Measurements from ENCODE around the gene FGF8. TPM values are rescaled to one million over a fixed set of nuclear protein-coding genes. Genes with fewer than 3 reads are reported as not detected.

FGF8 gene
- total RNA-seq, 4 donors from 2014 or later = not detected

- Histone ChIP-seq H3K4me3 (no peak overlapping the region), H3K27ac (no peak overlapping the region), H3K4me1 (peaks cover 0 to 37% (median 11%) of the 10 kb centered on the region in 4 donors), H3K9me3 (no peaks in the 10 kb centered on the region), H3K36me3 (peaks cover 0 to 11% (median 0%) of the 10 kb centered on the region in 3 donors), H3K27me3 (peaks cover 0 to 79% of the 10 kb centered on the region in 2 donors)
- 29% methylated on average over 13 of the region's 13 CpGs for WGBS, 2 donors
- no peak for DNase-seq (ENCODE audit: low spot score in 2 of 2)
- TF ChIP-seq POLR2A (IDR thresholded peaks at IDR 0.05) = no peak
- no peak for TF ChIP-seq EP300 (IDR thresholded peaks at IDR 0.05)
- TF ChIP-seq, protein P1, sequence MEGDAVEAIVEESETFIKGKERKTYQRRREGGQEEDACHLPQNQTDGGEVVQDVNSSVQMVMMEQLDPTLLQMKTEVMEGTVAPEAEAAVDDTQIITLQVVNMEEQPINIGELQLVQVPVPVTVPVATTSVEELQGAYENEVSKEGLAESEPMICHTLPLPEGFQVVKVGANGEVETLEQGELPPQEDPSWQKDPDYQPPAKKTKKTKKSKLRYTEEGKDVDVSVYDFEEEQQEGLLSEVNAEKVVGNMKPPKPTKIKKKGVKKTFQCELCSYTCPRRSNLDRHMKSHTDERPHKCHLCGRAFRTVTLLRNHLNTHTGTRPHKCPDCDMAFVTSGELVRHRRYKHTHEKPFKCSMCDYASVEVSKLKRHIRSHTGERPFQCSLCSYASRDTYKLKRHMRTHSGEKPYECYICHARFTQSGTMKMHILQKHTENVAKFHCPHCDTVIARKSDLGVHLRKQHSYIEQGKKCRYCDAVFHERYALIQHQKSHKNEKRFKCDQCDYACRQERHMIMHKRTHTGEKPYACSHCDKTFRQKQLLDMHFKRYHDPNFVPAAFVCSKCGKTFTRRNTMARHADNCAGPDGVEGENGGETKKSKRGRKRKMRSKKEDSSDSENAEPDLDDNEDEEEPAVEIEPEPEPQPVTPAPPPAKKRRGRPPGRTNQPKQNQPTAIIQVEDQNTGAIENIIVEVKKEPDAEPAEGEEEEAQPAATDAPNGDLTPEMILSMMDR (IDR thresholded peaks at IDR 0.05) = no peak
Observed at GRCh38 chr10:101773923-101774588, 1.9 kb downstream of the FGF8 start.

- peaks cover 0 to 31% (median 8%) of the 10 kb centered on the region in 4 donors for H3K4me1 ChIP-seq
- H3K4me3 ChIP-seq = no peak overlapping the region
- H3K27ac ChIP-seq = no peak overlapping the region
- 27 to 29% methylated on average over 19 of the region's 21 CpGs for WGBS, 2 donors
- H3K36me3 ChIP-seq = peaks cover 0 to 11% (median 0%) of the 10 kb centered on the region in 3 donors
- H3K9me3 ChIP-seq = no peaks in the 10 kb centered on the region
- peaks cover 0 to 73% of the 10 kb centered on the region in 2 donors for H3K27me3 ChIP-seq
- DNase-seq (ENCODE audit: low spot score in 2 of 2) = no peak
- no peak for TF ChIP-seq EP300 (IDR thresholded peaks at IDR 0.05)
- TF ChIP-seq POLR2A (IDR thresholded peaks at IDR 0.05) = no peak
- TF ChIP-seq, protein P1 (IDR thresholded peaks at IDR 0.05) = no peak
Observed at GRCh38 chr10:101772895-101773761, 2.8 kb downstream of the FGF8 start.

- H3K27me3 ChIP-seq = peaks cover 0 to 65% of the 10 kb centered on the region in 2 donors
- H3K9me3 ChIP-seq = no peaks in the 10 kb centered on the region
- TF ChIP-seq EP300 (IDR thresholded peaks at IDR 0.05) = no peak
- TF ChIP-seq, protein P1 (IDR thresholded peaks at IDR 0.05) = no peak
- TF ChIP-seq POLR2A (IDR thresholded peaks at IDR 0.05) = no peak
- H3K4me1 ChIP-seq = peaks cover 0 to 31% (median 8%) of the 10 kb centered on the region in 4 donors
- DNase-seq (ENCODE audit: low spot score in 2 of 2) = no peak
- peaks cover 0 to 11% (median 0%) of the 10 kb centered on the region in 3 donors for H3K36me3 ChIP-seq
- no peak overlapping the region for H3K4me3 ChIP-seq
- no peak overlapping the region for H3K27ac ChIP-seq
- 73 to 78% methylated on average over 6 of the region's 6 CpGs for WGBS, 2 donors
Observed at GRCh38 chr10:101772017-101772894, 3.7 kb downstream of the FGF8 start.

GRCh38 chr10:101771380-101771779, 4.5 kb downstream of the FGF8 start:
- Histone ChIP-seq H3K9me3 (no peaks in the 10 kb centered on the region), H3K27me3 (peaks cover 0 to 59% of the 10 kb centered on the region in 2 donors), H3K36me3 (peaks cover 0 to 11% (median 0%) of the 10 kb centered on the region in 3 donors), H3K4me3 (no peak overlapping the region), H3K4me1 (peaks cover 0 to 29% (median 7%) of the 10 kb centered on the region in 4 donors), H3K27ac (no peak overlapping the region)
- TF ChIP-seq POLR2A (IDR thresholded peaks at IDR 0.05) (no peak), EP300 (IDR thresholded peaks at IDR 0.05) (no peak)
- TF ChIP-seq, protein P1 (IDR thresholded peaks at IDR 0.05) = no peak
- no peak for DNase-seq (ENCODE audit: low spot score in 2 of 2)
- 90 to 93% methylated on average over 10 of the region's 10 CpGs for WGBS, 2 donors

All from tibial nerve (tissue), 4 donors.